ENCODE measurements around the gene DNAH14.
"Not testable (repeated sequence)": the region's sequence is repeated elsewhere in the genome, so short reads cannot be mapped to it uniquely, and the experiment has no call there.

The DNAH14 gene

DNA sequence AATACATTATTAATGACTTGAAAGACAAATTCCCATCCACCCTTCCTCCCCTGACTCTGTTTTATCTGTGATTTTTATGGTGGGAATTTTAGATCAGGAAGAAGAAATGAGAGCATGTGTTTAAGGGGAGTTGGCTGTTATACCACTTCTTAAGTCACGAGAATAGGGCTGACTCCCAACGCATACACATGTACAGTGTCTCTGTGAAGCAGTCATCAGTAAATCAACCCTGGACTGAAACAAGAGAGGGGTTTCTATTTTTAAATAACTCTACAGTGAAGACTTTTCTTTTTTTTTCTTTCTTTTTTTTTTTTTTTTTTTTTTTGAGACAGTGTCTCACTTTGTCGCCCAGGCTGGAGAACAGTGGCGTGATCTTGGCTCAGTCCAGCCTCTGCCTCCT is 392.3 kb downstream of the DNAH14 start:
- Histone ChIP-seq H3K4me2 (ENCODE audit: low read length) (no peak overlapping the region), H3K27ac (no peak overlapping the region), H3K36me3 (ENCODE audit: control insufficient read depth, insufficient read depth, low read length) (no peaks in the 10 kb centered on the region), H3K27me3 (ENCODE audit: control insufficient read depth, insufficient read depth, low read length) (no peaks in the 10 kb centered on the region), H3K9me3 (ENCODE audit: control insufficient read depth, low read length) (no peaks in the 10 kb centered on the region), H3K4me3 (ENCODE audit: low read depth, low read length) (no peak overlapping the region), H3K9ac (no peak overlapping the region), H3K4me1 (no peaks in the 10 kb centered on the region), H3K79me2 (no peaks in the 10 kb centered on the region), H2AFZ (no peak overlapping the region)
- TF ChIP-seq, protein P1, sequence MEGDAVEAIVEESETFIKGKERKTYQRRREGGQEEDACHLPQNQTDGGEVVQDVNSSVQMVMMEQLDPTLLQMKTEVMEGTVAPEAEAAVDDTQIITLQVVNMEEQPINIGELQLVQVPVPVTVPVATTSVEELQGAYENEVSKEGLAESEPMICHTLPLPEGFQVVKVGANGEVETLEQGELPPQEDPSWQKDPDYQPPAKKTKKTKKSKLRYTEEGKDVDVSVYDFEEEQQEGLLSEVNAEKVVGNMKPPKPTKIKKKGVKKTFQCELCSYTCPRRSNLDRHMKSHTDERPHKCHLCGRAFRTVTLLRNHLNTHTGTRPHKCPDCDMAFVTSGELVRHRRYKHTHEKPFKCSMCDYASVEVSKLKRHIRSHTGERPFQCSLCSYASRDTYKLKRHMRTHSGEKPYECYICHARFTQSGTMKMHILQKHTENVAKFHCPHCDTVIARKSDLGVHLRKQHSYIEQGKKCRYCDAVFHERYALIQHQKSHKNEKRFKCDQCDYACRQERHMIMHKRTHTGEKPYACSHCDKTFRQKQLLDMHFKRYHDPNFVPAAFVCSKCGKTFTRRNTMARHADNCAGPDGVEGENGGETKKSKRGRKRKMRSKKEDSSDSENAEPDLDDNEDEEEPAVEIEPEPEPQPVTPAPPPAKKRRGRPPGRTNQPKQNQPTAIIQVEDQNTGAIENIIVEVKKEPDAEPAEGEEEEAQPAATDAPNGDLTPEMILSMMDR (IDR thresholded peaks at IDR 0.05): no peak

DNA sequence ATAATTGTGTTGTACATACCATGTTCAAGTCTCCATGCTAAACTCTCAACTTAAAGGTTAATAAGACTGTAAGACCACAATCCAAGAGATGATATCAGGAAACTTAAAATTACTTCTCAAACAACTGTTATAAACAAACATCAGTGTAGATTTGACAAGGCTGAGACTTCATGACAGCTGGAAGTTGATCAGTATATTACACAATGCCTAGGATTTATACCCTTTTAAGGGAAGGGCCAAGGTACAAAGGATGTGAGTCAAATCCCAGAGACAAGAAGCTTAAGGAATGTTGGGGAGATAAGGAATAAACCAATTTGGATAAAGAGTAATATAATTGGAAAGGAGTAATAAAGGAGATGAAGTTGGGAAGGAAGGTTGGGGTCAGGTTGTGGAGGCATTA is 399.6 kb downstream of the DNAH14 start:
- Histone ChIP-seq H3K9me3 (ENCODE audit: control insufficient read depth, low read length) (no peaks in the 10 kb centered on the region), H3K36me3 (ENCODE audit: control insufficient read depth, insufficient read depth, low read length) (no peaks in the 10 kb centered on the region), H3K79me2 (no peaks in the 10 kb centered on the region), H2AFZ (no peak overlapping the region), H3K4me3 (ENCODE audit: low read depth, low read length) (no peak overlapping the region), H3K27me3 (ENCODE audit: control insufficient read depth, insufficient read depth, low read length) (no peaks in the 10 kb centered on the region), H3K4me1 (no peaks in the 10 kb centered on the region), H3K4me2 (ENCODE audit: low read length) (no peak overlapping the region), H3K27ac (no peak overlapping the region), H3K9ac (no peak overlapping the region)
- TF ChIP-seq, protein P1 (IDR thresholded peaks at IDR 0.05): no peak

- H2AFZ ChIP-seq; H3K27ac ChIP-seq; H3K4me2 ChIP-seq (ENCODE audit: low read length); H3K36me3 ChIP-seq (ENCODE audit: control insufficient read depth, insufficient read depth, low read length); H3K4me3 ChIP-seq (ENCODE audit: low read depth, low read length); H3K9me3 ChIP-seq (ENCODE audit: control insufficient read depth, low read length); H3K9ac ChIP-seq; H3K27me3 ChIP-seq (ENCODE audit: control insufficient read depth, insufficient read depth, low read length); H3K79me2 ChIP-seq; H3K4me1 ChIP-seq: not testable (repeated sequence)
Measured at GRCh38 chr1:225329996-225330395, 400.5 kb downstream of the DNAH14 start.

DNA sequence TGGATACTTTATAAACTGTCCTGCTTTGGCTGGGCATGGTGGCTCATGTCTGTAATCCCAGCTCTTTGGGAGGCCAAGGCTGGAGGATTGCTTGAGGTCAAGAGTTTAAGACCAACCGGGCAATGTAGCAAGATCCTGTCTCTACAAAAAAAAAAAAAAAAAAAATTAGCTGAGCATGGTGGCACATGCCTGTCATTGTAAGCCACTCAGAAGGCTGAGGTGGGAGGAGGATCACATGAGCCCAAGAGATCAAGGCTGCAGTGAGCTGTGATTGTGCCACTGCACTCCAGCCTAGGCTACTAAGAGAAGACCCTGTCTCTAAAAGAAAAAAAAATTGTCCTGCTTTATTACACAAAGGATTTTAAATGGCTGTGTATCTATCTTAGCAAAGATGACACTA is 403.2 kb downstream of the DNAH14 start:
- H3K9ac ChIP-seq: no peak overlapping the region
- H3K4me3 ChIP-seq (ENCODE audit: low read depth, low read length): no peak overlapping the region
- no peak overlapping the region for H3K27ac ChIP-seq
- no peaks in the 10 kb centered on the region for H3K9me3 ChIP-seq (ENCODE audit: control insufficient read depth, low read length)
- no peaks in the 10 kb centered on the region for H3K4me1 ChIP-seq
- H3K36me3 ChIP-seq (ENCODE audit: control insufficient read depth, insufficient read depth, low read length): no peaks in the 10 kb centered on the region
- TF ChIP-seq, protein P1 (IDR thresholded peaks at IDR 0.05): no peak
- no peaks in the 10 kb centered on the region for H3K27me3 ChIP-seq (ENCODE audit: control insufficient read depth, insufficient read depth, low read length)
- H2AFZ ChIP-seq: no peak overlapping the region
- no peaks in the 10 kb centered on the region for H3K79me2 ChIP-seq
- no peak overlapping the region for H3K4me2 ChIP-seq (ENCODE audit: low read length)

DNA sequence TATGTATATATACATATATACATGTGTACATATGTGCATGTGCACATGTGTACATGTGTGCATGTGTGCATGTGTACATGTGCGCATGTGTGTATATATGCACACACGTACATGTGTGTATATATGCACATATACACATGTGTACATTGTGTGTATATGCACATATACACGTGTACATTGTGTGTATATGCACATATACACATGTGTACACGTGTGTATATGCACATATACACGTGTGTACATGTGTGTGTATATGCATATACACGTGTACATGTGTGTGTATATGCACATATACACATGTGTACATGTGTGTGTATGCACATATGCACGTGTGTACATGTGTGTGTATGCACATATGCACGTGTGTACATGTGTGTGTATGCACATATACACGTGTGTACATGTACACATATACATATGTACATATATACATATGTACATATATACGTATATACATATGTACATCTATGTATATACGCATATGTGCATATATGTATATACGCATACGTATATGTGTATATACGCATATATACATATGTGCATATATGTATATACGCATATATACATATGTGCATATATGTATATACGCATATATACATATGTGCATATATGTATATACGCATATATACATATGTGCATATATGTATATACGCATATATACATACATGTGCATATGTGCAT is 405.8 kb downstream of the DNAH14 start:
- H3K9me3 ChIP-seq (ENCODE audit: control insufficient read depth, low read length); H3K4me1 ChIP-seq; H3K4me3 ChIP-seq (ENCODE audit: low read depth, low read length); H3K9ac ChIP-seq; H3K4me2 ChIP-seq (ENCODE audit: low read length); H3K27ac ChIP-seq; H2AFZ ChIP-seq; H3K36me3 ChIP-seq (ENCODE audit: control insufficient read depth, insufficient read depth, low read length); H3K79me2 ChIP-seq; H3K27me3 ChIP-seq (ENCODE audit: control insufficient read depth, insufficient read depth, low read length): not testable (repeated sequence)

DNA sequence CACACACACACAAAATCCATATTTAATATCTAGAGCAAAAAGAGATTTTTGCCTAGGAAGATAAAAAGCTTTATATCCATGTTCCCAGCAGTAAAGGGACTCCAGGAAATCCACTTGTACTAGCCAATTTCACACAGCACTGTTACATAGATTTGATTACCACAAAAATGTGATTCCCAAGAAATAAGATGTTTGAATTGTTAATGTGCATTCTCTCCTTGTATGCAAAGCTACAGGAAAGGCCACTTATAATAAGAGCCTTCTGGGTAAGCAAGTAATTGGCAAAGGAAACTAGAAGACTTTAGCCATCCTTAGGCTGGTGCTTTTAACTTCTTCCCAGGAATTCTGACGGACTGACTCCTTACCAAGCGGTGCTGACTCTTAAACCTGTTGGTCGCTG is 409.1 kb downstream of the DNAH14 start:
- no peaks in the 10 kb centered on the region for H3K27me3 ChIP-seq (ENCODE audit: control insufficient read depth, insufficient read depth, low read length)
- no peak overlapping the region for H3K27ac ChIP-seq
- no peak overlapping the region for H3K9ac ChIP-seq
- no peak overlapping the region for H3K4me3 ChIP-seq (ENCODE audit: low read depth, low read length)
- no peak overlapping the region for H3K4me2 ChIP-seq (ENCODE audit: low read length)
- no peak overlapping the region for H2AFZ ChIP-seq
- no peaks in the 10 kb centered on the region for H3K79me2 ChIP-seq
- H3K4me1 ChIP-seq: no peaks in the 10 kb centered on the region
- TF ChIP-seq, protein P1 (IDR thresholded peaks at IDR 0.05): no peak
- no peaks in the 10 kb centered on the region for H3K36me3 ChIP-seq (ENCODE audit: control insufficient read depth, insufficient read depth, low read length)
- no peaks in the 10 kb centered on the region for H3K9me3 ChIP-seq (ENCODE audit: control insufficient read depth, low read length)
